CD4-positive, alpha-beta T cell (primary cell): ENCODE measurements around the gene TEDDM1. TPM values are rescaled to one million over a fixed set of nuclear protein-coding genes. Genes with fewer than 3 reads are reported as not detected.

Experiments used
- ATAC-seq: fragments of 200-7000 bp; cut with Tn5 transposase; one replicate; pipeline ENCODE4 v1.10.0; 2022; ENCODE audit warnings: mild to moderate bottlenecking; ENCODE audit not compliant: poor library complexity
- CTCF ChIA-PET: fragments of 350-600 bp; sonication (Branson Sonifier 250); formaldehyde crosslinking; loops from one replicate; lab custom pipeline; 2021; ENCODE audit warnings: antibody characterized with exemption, inconsistent platforms; lab: Charles Lee
- POLR2A ChIA-PET: fragments of 350-600 bp; sonication (Branson Sonifier 250); formaldehyde crosslinking; loops from one replicate; lab custom pipeline; 2021; ENCODE audit warnings: antibody characterized with exemption, inconsistent platforms; lab: Charles Lee
- DNase-seq, 14 experiments: peaks; one replicate each; pipeline ENCODE4 v3.0.0-alpha.2; 2013 to 2020; ENCODE audit warnings: mixed read lengths in 2 of 14
- H3K27ac ChIP-seq, 2 donors: one replicate each; pipeline versions ENCODE4 v1.5.1 to v1.7.0; 2013; ENCODE audit warnings: low read length in 2 of 2, low read depth in 1 of 2, mild to moderate bottlenecking in 1 of 2
- H3K27me3 ChIP-seq, 2 experiments: 1 replicate in 1 of 2; 2 replicates in 1 of 2; pipeline versions ENCODE4 v1.6.1 to v1.7.0; 2013; ENCODE audit warnings: low read length in 2 of 2, control low read depth in 1 of 2, mild to moderate bottlenecking in 1 of 2, moderate library complexity in 1 of 2; ENCODE audit not compliant: insufficient read depth in 2 of 2, control insufficient read depth in 1 of 2
- H3K36me3 ChIP-seq: one replicate; pipeline ENCODE4 v1.6.1; 2013; ENCODE audit warnings: low read length, control low read depth; ENCODE audit not compliant: insufficient read depth
- H3K4me1 ChIP-seq: one replicate; pipeline ENCODE4 v1.6.1; 2013; ENCODE audit warnings: low read length, control low read depth; ENCODE audit not compliant: insufficient read depth
- H3K4me3 ChIP-seq: one replicate; pipeline ENCODE4 v1.5.1; 2013; ENCODE audit warnings: mild to moderate bottlenecking, low read length, moderate library complexity
- H3K9me3 ChIP-seq, 2 experiments: 1 replicate in 1 of 2; 2 replicates in 1 of 2; pipeline versions ENCODE4 v1.6.1 to v1.7.0; 2013; ENCODE audit warnings: low read length in 2 of 2, mild to moderate bottlenecking in 2 of 2, control low read depth in 1 of 2, moderate library complexity in 1 of 2; ENCODE audit not compliant: control insufficient read depth in 1 of 2, insufficient read depth in 1 of 2
- H3K27ac Mint-ChIP-seq: one replicate; pipeline ENCODE4 v1.8.0; 2020; ENCODE audit warnings: mixed read lengths
- H3K27me3 Mint-ChIP-seq: one replicate; pipeline ENCODE4 v1.8.0; 2021; ENCODE audit warnings: mixed read lengths
- H3K36me3 Mint-ChIP-seq: one replicate; pipeline ENCODE4 v1.8.0; 2021; ENCODE audit warnings: low read depth, mixed read lengths
- H3K4me1 Mint-ChIP-seq: one replicate; pipeline ENCODE4 v1.8.0; 2021; ENCODE audit warnings: low read depth, mixed read lengths
- H3K4me3 Mint-ChIP-seq: one replicate; pipeline ENCODE4 v1.8.0; 2020; ENCODE audit warnings: mild to moderate bottlenecking, mixed read lengths
- H3K9me3 Mint-ChIP-seq: one replicate; pipeline ENCODE4 v1.8.0; 2020; ENCODE audit warnings: mixed read lengths
- CTCF ChIP-seq: fragments of 200-600 bp; IDR thresholded peaks from one replicate; pipeline ENCODE4 v1.8.0; 2022; ENCODE audit warnings: antibody characterized with exemption, mild to moderate bottlenecking
- intact Hi-C, 2 experiments: fragments of 100-400 bp; cut with DNase I in 1 of 2; cut with micrococcal nuclease in 1 of 2; formaldehyde crosslinking; loops; one replicate each; pipeline versions ENCODE4 v1.15.1 to v1.9.0; 2023 to 2025; cut with DNase I, micrococcal nuclease
- total RNA-seq, 174 experiments: library from RNA in 2 of 174; stranded (reverse) in 2 of 174; gene quantifications; one replicate each; pipeline ENCODE4 v1.2.3 and lab custom pipeline; 2021 to 2026

Gene TEDDM1
- total RNA-seq, 2 experiments from 2014 or later: not detected

GRCh38 chr1:182426442-182427430 lies 26.3 kb upstream of the TEDDM1 start:
- Mint-ChIP-seq H3K27me3 (peaks cover 13% of the 10 kb centered on the region), H3K36me3 (no peaks in the 10 kb centered on the region), H3K4me3 (no peak overlapping the region), H3K27ac (no peak overlapping the region), H3K4me1 (peaks cover 17% of the 10 kb centered on the region), H3K9me3 (no peaks in the 10 kb centered on the region)
- Histone ChIP-seq H3K4me3 (no peak overlapping the region), H3K9me3 (no peaks in the 10 kb centered on the region), H3K27me3 (no peaks in the 10 kb centered on the region), H3K4me1 (peaks cover 10% of the 10 kb centered on the region), H3K36me3 (no peaks in the 10 kb centered on the region), H3K27ac (no peak overlapping the region)
- peak in 1 of 14 experiments; percentile 22 for DNase-seq
- intact Hi-C loops: no loop called here
- ChIA-PET CTCF (no interaction called here), POLR2A (no interaction called here)
- no peak for TF ChIP-seq CTCF
- no peak for ATAC-seq

GRCh38 chr1:182415789-182416188 lies 15.3 kb upstream of the TEDDM1 start:
- ChIA-PET CTCF (interaction anchor here (1.7 kb wide), 1 partner anchor 272 kb away, joined by 4 read pairs; no protein-coding TSS in a partner anchor), POLR2A (no interaction called here)
- Mint-ChIP-seq H3K27ac (no peak overlapping the region), H3K27me3 (peaks cover 57% of the 10 kb centered on the region), H3K4me3 (no peak overlapping the region), H3K36me3 (no peaks in the 10 kb centered on the region), H3K4me1 (no peaks in the 10 kb centered on the region), H3K9me3 (no peaks in the 10 kb centered on the region)
- Histone ChIP-seq H3K27me3 (peaks cover 0 to 20% of the 10 kb centered on the region in 2 experiments), H3K4me3 (no peak overlapping the region), H3K27ac (no peak overlapping the region), H3K36me3 (no peaks in the 10 kb centered on the region), H3K4me1 (no peaks in the 10 kb centered on the region), H3K9me3 (no peaks in the 10 kb centered on the region)
- intact Hi-C loops: no loop called here
- DNase-seq (no peak), ATAC-seq (no peak)
- no peak for TF ChIP-seq CTCF

- CTCF ChIA-PET: interaction anchor here (0.7 kb wide), 1 partner anchor 800 kb away, joined by 3 read pairs; no protein-coding TSS in a partner anchor
- ATAC-seq (no peak), DNase-seq (no peak)
- Histone ChIP-seq H3K27ac (no peak overlapping the region), H3K36me3 (no peaks in the 10 kb centered on the region), H3K9me3 (no peaks in the 10 kb centered on the region), H3K4me1 (no peaks in the 10 kb centered on the region), H3K4me3 (no peak overlapping the region), H3K27me3 (peaks cover under 1 to 19% of the 10 kb centered on the region in 2 experiments)
- intact Hi-C loops: no loop called here
- POLR2A ChIA-PET: no interaction called here
- H3K27me3 Mint-ChIP-seq: peaks cover 62% of the 10 kb centered on the region
- H3K27ac Mint-ChIP-seq: no peak overlapping the region
- no peaks in the 10 kb centered on the region for H3K9me3 Mint-ChIP-seq
- no peaks in the 10 kb centered on the region for H3K36me3 Mint-ChIP-seq
- H3K4me3 Mint-ChIP-seq: no peak overlapping the region
- no peaks in the 10 kb centered on the region for H3K4me1 Mint-ChIP-seq
- TF ChIP-seq CTCF: no peak
These were observed 13.5 kb upstream of the TEDDM1 start for GRCh38 chr1:182413969-182414368.
